Measurements from ENCODE around the gene HTR4.
"Not testable (repeated sequence)": the region's sequence is repeated elsewhere in the genome, so short reads cannot be mapped to it uniquely, and the experiment has no call there.

HTR4 gene

GRCh38 chr5:148476302-148476701, 178.0 kb downstream of the HTR4 start:
- FAIRE-seq: no peak
- DNase-seq (ENCODE audit: insufficient read length, low spot score): no peak
- no peak for TF ChIP-seq POLR2A (IDR thresholded peaks at IDR 0.05; ENCODE audit: low read depth, low read length)

- no peak for TF ChIP-seq POLR2A (IDR thresholded peaks at IDR 0.05; ENCODE audit: low read depth, low read length)
- DNase-seq (ENCODE audit: insufficient read length, low spot score) (no peak), FAIRE-seq (no peak)
Measured at GRCh38 chr5:148474025-148474511, 180.3 kb downstream of the HTR4 start.

- no peak for TF ChIP-seq POLR2A (IDR thresholded peaks at IDR 0.05; ENCODE audit: low read depth, low read length)
- DNase-seq (ENCODE audit: insufficient read length, low spot score) (no peak), FAIRE-seq (no peak)
Measured at GRCh38 chr5:148471379-148471778, 182.9 kb downstream of the HTR4 start.

GRCh38 chr5:148469501-148469935, 184.8 kb downstream of the HTR4 start:
- FAIRE-seq: no peak
- no peak for TF ChIP-seq POLR2A (IDR thresholded peaks at IDR 0.05; ENCODE audit: low read depth, low read length)
- no peak for DNase-seq (ENCODE audit: insufficient read length, low spot score)

DNA sequence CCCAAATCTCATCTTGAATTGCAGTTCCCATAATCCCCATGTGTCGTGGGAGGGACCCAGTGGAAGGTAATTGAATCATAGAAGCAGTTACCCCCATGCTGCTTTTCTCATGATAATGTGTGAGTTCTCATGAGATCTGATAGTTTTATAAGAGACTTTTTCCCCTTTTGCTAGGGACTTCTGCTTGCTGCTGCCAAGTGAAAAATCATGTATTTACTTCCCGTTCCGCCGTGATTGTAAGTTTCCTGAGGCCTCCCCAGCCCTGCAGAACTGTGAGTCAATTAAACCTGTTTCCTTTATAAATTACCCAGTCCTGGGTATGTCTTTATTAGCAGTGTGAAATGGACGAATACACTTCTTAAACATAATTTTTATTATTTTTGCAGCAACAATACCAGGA, 185.6 kb downstream of the HTR4 start:
- DNase-seq (ENCODE audit: insufficient read length, low spot score); FAIRE-seq: not testable (repeated sequence)

GRCh38 chr5:148467958-148468357, 186.4 kb downstream of the HTR4 start:
- TF ChIP-seq POLR2A (IDR thresholded peaks at IDR 0.05; ENCODE audit: low read depth, low read length): no peak
- FAIRE-seq (no peak), DNase-seq (ENCODE audit: insufficient read length, low spot score) (no peak)

DNA sequence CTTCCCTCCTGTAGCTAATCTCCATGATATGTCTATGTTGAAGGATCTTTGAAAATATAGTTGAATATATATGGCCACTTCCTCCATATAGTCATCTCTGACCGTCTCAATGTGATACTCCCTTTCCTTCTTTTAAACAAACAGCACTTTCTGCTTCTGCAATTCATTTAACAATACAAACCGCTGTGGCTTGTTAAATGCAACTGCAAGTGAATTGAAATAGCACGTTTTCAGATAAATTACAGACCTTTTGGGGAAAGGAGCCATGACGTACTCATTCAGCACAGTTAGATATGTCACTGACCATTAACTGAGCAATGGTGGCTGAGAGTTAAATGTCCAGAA, 188.1 kb downstream of the HTR4 start:
- TF ChIP-seq POLR2A (IDR thresholded peaks at IDR 0.05; ENCODE audit: low read depth, low read length): no peak
- DNase-seq (ENCODE audit: insufficient read length, low spot score): no peak
- FAIRE-seq: no peak

DNA sequence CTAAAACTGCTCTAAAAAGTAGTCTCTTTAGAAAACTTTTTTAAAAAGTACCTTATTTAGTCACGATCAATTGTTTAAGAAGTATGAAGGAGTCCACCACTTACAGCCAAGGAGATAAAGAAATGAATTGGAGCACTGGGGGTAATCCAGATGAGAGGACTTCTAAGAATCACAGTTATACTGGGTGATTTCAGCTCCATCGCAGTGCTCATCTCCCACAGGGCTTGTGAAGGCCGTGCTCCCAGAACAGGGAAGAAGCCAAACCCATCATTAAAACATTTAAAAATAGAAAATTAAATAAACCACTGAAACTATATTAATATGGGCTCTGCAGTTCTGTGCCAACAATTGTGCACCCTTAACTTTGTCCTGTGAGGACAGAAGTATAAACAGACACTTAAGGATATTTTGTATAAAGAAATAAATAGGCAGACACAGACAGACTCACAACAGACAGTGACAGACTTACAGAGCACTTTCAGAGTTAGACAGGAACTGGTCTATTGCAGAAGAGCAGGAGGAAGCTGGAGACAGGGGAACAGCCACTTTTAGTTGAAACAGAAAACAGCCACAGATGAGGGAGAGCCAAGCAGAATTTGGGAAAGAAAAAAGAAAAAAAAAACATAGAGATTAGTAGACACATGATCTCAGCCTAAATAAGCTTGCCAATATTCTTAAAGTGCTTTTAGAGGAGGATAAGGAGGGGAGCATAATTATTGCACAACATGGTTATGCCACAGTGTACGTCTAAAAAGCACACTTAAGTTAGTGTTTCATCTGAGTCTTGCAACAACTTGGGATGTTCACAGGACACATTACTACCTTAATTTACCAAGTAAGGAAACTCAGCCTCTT, 188.7 kb downstream of the HTR4 start:
- TF ChIP-seq POLR2A (IDR thresholded peaks at IDR 0.05; ENCODE audit: low read depth, low read length): no peak
- FAIRE-seq (no peak), DNase-seq (ENCODE audit: insufficient read length, low spot score) (no peak)

- FAIRE-seq (no peak), DNase-seq (ENCODE audit: insufficient read length, low spot score) (no peak)
- no peak for TF ChIP-seq POLR2A (IDR thresholded peaks at IDR 0.05; ENCODE audit: low read depth, low read length)
Measured at GRCh38 chr5:148459669-148460068, 194.7 kb downstream of the HTR4 start.

DNA sequence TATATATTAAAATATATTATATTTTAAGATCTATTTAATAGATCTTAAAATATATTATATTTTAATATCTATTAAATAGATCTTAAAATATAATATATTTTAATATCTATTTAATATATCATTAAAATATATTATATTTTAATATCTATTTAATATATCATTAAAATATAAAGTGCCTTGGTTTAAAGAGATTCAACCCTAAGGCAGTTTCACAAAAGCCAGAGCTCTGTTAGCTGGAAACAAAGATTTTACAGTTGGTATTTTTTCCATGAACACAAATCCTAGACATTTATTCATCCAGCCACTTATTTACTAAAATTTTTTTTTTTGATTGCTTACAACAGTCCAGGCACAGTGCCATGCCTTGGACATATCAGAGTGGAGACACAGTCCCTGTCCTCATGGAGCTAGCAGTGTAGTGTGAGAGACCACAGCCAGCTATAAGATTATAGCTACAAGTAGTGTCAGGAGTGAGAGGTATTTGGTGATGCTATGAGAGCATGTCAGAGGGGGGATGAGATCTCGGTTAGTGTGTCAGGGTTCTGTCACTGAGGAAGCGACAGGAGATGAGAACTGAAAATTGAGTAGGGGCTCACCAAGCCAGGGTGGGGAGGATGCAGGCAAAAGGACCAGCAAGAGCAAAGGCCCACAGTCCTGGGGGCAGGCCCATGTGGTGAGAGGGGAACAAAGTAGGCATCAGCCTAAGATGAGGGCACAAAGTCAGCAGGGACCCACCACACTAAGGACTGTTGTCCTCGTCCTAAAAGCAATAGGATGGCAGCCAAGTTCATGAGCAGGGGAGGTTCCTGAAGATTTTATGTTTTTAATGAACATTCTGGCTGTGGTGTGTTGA, 196.1 kb downstream of the HTR4 start:
- no peak for FAIRE-seq
- no peak for TF ChIP-seq POLR2A (IDR thresholded peaks at IDR 0.05; ENCODE audit: low read depth, low read length)
- DNase-seq (ENCODE audit: insufficient read length, low spot score): no peak

- FAIRE-seq: no peak
- TF ChIP-seq POLR2A (IDR thresholded peaks at IDR 0.05; ENCODE audit: low read depth, low read length): no peak
- DNase-seq (ENCODE audit: insufficient read length, low spot score): no peak
Measured at GRCh38 chr5:148457183-148457620, 197.1 kb downstream of the HTR4 start.

- FAIRE-seq (no peak), DNase-seq (ENCODE audit: insufficient read length, low spot score) (no peak)
- TF ChIP-seq POLR2A (IDR thresholded peaks at IDR 0.05; ENCODE audit: low read depth, low read length): no peak
Measured at GRCh38 chr5:148455185-148455584, 199.1 kb downstream of the HTR4 start.

DNA sequence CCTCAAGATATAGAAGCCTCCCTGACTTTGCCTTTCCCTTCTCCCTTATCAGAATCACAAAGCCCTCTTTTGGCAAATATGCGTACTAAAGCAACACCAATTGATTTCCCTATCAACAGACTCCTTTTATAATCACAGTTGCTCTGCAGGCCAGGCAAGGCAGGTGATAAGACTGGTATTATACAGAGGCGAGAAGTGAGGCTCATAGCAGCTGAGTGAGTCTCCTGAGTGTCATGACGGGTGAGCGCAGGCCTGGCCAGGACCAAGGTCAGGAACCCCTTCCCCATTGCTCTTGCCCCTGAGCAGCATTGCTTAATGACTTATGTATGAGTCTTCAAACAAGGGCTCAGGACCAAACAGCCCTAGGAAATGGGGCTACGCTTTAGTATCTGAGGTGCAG, 199.8 kb downstream of the HTR4 start:
- no peak for TF ChIP-seq POLR2A (IDR thresholded peaks at IDR 0.05; ENCODE audit: low read depth, low read length)
- DNase-seq (ENCODE audit: insufficient read length, low spot score): no peak
- no peak for FAIRE-seq

DNA sequence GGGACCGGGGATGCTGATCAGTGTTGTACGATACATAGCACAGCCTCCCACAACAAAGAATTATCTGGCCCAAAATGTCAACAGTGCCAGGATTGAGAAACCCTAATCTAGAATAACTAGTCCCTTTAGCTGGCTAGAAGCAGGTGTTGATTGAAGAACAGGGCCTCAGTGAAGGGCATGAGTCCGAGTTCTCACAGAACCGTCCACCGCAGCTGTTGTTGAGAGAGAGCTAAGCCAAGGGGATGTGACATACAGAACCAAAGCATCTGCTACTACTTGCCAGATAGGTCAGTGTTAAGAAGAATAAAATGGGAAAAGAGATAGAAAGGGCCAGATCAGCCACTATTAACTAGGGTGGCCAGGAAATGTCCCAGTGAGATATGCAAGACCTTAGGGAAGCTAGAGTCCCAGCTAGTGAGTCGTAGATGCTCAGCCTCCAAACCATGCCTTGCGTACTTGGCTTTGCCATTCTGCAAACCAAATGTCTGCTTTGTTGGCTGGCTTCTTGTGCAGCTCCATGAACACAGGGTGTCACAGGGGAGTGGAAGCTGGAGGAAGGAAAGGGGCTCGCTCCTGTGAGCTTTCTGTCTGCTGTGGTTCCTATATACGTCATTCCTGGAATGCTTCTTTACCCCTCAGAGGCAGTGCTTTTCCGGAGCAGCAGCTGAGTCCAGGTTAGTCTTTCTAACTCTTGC, 201.7 kb downstream of the HTR4 start:
- no peak for DNase-seq (ENCODE audit: insufficient read length, low spot score)
- no peak for TF ChIP-seq POLR2A (IDR thresholded peaks at IDR 0.05; ENCODE audit: low read depth, low read length)
- FAIRE-seq: no peak

All from H54 (cell line).